ENCODE data around the gene POC5. TPM values are rescaled to one million over a fixed set of nuclear protein-coding genes. Genes with fewer than 3 reads are reported as not detected.

POC5 gene
- total and polyA plus RNA-seq, 9 donors, result 8.3 to 14.4 (median 12.1) TPM

DNA sequence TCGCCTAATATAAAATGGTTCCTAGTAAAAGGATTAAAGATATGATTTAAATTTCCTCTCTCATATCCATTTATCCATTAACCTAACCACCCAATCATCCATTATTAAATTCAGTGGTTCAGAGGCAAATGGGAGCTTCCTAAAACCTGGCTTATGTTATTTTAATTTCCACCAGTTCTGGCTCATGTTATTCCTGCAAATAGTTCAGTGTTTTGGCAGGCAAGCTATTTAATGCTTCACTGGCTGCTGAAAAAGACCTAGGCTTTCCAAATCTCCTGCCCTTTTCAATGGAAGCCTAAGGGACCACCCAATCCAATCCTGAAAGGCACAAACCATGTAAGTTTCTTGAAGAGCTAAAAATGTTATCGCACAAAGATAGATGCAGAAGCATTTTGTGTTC lies 52.3 kb downstream of the POC5 start:
- no peaks in the 10 kb centered on the region for H3K27me3 ChIP-seq
- intact Hi-C loops (cut with DNase I), result loop anchor here in 1 of 4 donors (10.0 kb wide), 1 partner anchor 440 kb away; no protein-coding TSS in a partner anchor
- DNase-seq, result no peak
- WGBS, 3 donors, result 94 to 100% (median 98%) methylated on average over 2 of the region's 2 CpGs
- TF ChIP-seq POLR2A (IDR thresholded peaks at IDR 0.05) (no peak), CTCF (IDR thresholded peaks at IDR 0.05) (no peak), EP300 (IDR thresholded peaks at IDR 0.05) (no peak)
- no peaks in the 10 kb centered on the region for H3K4me1 ChIP-seq (ENCODE audit: insufficient read depth)
- H3K27ac ChIP-seq, result no peak overlapping the region
- no peaks in the 10 kb centered on the region for H3K9me3 ChIP-seq
- no peaks in the 10 kb centered on the region for H3K36me3 ChIP-seq
- H3K4me3 ChIP-seq, result no peak overlapping the region

DNA sequence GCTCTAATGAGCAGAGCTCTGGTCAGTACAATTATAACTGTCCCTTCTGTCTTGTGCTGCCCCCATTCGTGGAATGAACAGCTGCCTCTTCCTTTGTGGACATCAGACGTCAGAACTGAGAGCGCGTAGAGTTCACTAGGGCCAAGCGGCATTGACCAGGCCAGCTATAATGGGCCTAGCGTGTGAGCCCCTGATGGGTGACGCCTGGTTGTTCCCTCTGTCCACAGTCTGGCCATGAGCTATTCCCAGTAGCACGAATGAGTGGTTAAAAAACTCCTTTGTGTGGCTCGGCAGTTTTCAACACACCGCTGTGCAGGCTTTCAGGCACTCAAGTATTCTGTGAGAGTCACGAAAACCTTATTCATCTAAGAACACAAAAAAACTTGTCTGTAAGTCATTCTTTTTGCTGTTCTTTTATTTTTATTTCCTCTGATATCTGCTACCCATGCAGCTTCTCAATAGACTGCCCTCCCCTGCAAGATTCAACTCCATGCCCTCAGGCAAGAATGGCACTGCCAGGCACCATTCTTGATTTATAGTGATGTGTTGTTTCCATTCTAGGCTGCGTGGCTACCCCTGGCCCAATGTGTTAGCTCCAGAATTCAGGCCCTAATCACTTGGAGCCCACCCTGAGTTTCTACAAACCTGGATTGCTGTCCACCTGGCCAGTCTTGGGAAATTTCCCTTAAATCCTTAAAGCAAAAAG lies 53.5 kb downstream of the POC5 start:
- H3K9me3 ChIP-seq, result no peaks in the 10 kb centered on the region
- no peak overlapping the region for H3K4me3 ChIP-seq
- TF ChIP-seq CTCF (IDR thresholded peaks at IDR 0.05), result no peak
- TF ChIP-seq EP300 (IDR thresholded peaks at IDR 0.05), result no peak
- TF ChIP-seq POLR2A (IDR thresholded peaks at IDR 0.05), result no peak
- WGBS, 3 donors, result 87 to 88% (median 88%) methylated on average over 12 of the region's 12 CpGs
- no peaks in the 10 kb centered on the region for H3K36me3 ChIP-seq
- H3K27ac ChIP-seq, result no peak overlapping the region
- intact Hi-C loops (cut with DNase I), result loop anchor here in 1 of 4 donors (10.0 kb wide), 1 partner anchor 439 kb away; no protein-coding TSS in a partner anchor
- no peak for DNase-seq
- H3K4me1 ChIP-seq (ENCODE audit: insufficient read depth), result no peaks in the 10 kb centered on the region
- no peaks in the 10 kb centered on the region for H3K27me3 ChIP-seq

GRCh38 chr5:75662061-75662460 lies 55.2 kb downstream of the POC5 start:
- Histone ChIP-seq H3K4me3 (no peak overlapping the region), H3K27ac (no peak overlapping the region), H3K27me3 (no peaks in the 10 kb centered on the region), H3K4me1 (ENCODE audit: insufficient read depth) (no peaks in the 10 kb centered on the region), H3K36me3 (no peaks in the 10 kb centered on the region), H3K9me3 (no peaks in the 10 kb centered on the region)
- WGBS, 3 donors, result 94 to 99% (median 99%) methylated on average over 2 of the region's 2 CpGs
- DNase-seq, result no peak
- TF ChIP-seq EP300 (IDR thresholded peaks at IDR 0.05) (no peak), POLR2A (IDR thresholded peaks at IDR 0.05) (no peak), CTCF (IDR thresholded peaks at IDR 0.05) (no peak)
- intact Hi-C loops (cut with DNase I), result loop anchor here in 1 of 4 donors (10.0 kb wide), 1 partner anchor 437 kb away; no protein-coding TSS in a partner anchor

GRCh38 chr5:75660678-75661465 lies 56.4 kb downstream of the POC5 start:
- no peak for TF ChIP-seq POLR2A (IDR thresholded peaks at IDR 0.05)
- TF ChIP-seq CTCF (IDR thresholded peaks at IDR 0.05), result no peak
- TF ChIP-seq EP300 (IDR thresholded peaks at IDR 0.05), result no peak
- H3K36me3 ChIP-seq, result no peaks in the 10 kb centered on the region
- WGBS, 3 donors, result 81 to 91% (median 83%) methylated on average over 16 of the region's 16 CpGs
- H3K9me3 ChIP-seq, result no peaks in the 10 kb centered on the region
- no peaks in the 10 kb centered on the region for H3K27me3 ChIP-seq
- DNase-seq, result no peak
- no peak overlapping the region for H3K27ac ChIP-seq
- no peak overlapping the region for H3K4me3 ChIP-seq
- H3K4me1 ChIP-seq (ENCODE audit: insufficient read depth), result no peaks in the 10 kb centered on the region
- intact Hi-C loops (cut with DNase I), result loop anchor here in 1 of 4 donors (10.0 kb wide), 1 partner anchor 436 kb away; no protein-coding TSS in a partner anchor

Data from ovary (tissue), 9 donors.